Testis (tissue), 2 donors: Measurements from ENCODE around the gene MARK4.

Experiments
- CTCF ChIP-seq, 3 experiments: fragments of 450-650 bp in 2 of 3; fragments of 200-600 bp in 1 of 3; sonication (generic) in 1 of 3; IDR thresholded peaks; one replicate each; pipeline ENCODE4 v1.5.1; 2016 to 2019; ENCODE audit warnings: antibody characterized with exemption in 3 of 3, mild to moderate bottlenecking in 2 of 3, moderate library complexity in 1 of 3
- POLR2A ChIP-seq: fragments of 450-650 bp; IDR thresholded peaks from one replicate; pipeline ENCODE4 v1.6.1; 2017; ENCODE audit warnings: antibody characterized with exemption, mild to moderate bottlenecking, moderate library complexity

GRCh38 chr19:45231891-45232290, 19.2 kb upstream of the MARK4 start:
- TF ChIP-seq POLR2A (no peak), CTCF (IDR thresholded peaks at IDR 0.05) (no peak)
